Activated CD8-positive, alpha-beta memory T cell treated with anti-CD3 and anti-CD28 coated beads, Interleukin-2, amount 50 U/mL, for 24 hours (primary cell): ENCODE measurements around the gene CCN2.

Experiments used
- DNase-seq: peaks from one replicate; pipeline ENCODE4 v3.0.0-alpha.2; 2020; ENCODE audit errors: extremely low read depth

Gene CCN2, protein sequence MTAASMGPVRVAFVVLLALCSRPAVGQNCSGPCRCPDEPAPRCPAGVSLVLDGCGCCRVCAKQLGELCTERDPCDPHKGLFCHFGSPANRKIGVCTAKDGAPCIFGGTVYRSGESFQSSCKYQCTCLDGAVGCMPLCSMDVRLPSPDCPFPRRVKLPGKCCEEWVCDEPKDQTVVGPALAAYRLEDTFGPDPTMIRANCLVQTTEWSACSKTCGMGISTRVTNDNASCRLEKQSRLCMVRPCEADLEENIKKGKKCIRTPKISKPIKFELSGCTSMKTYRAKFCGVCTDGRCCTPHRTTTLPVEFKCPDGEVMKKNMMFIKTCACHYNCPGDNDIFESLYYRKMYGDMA

DNA sequence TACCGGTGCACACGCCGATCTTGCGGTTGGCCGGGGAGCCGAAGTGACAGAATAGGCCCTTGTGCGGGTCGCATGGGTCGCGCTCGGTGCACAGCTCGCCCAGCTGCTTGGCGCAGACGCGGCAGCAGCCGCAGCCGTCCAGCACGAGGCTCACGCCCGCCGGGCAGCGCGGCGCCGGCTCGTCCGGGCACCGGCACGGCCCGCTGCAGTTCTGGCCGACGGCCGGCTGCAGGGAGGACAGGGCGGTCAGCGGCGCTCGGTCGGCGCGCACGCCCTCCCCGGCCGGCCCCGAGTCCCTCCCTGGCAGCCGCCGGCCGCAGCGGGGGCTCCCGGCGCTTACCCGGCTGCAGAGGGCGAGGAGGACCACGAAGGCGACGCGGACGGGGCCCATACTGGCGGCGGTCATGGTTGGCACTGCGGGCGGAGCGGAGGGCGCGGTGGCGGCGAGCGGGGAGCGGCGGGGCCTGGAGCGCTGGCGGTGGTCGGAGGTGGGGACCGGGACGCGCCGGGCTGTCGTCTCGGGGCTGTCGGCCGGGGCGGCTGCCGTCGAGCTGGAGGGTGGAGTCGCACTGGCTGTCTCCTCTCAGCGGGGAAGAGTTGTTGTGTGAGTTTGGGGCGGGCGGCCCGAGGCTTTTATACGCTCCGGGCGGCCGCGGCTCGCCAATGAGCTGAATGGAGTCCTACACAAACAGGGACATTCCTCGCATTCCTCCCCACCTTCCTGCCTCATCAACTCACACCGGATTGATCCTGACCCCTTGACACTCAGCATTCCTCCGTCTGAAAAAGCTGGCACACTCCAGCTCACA is at the start of gene CCN2:
TSS of gene CCN2 (minus strand) at position 606 of the 809 bp plus-strand sequence. CDS start at position 406, 200 bp downstream.
- no peak for DNase-seq

- no peak for DNase-seq
Observed at GRCh38 chr6:132000296-132000695, 49.1 kb upstream of the CCN2 start.

- DNase-seq, result no peak
Observed at GRCh38 chr6:131999545-132000146, 48.5 kb upstream of the CCN2 start.

DNA sequence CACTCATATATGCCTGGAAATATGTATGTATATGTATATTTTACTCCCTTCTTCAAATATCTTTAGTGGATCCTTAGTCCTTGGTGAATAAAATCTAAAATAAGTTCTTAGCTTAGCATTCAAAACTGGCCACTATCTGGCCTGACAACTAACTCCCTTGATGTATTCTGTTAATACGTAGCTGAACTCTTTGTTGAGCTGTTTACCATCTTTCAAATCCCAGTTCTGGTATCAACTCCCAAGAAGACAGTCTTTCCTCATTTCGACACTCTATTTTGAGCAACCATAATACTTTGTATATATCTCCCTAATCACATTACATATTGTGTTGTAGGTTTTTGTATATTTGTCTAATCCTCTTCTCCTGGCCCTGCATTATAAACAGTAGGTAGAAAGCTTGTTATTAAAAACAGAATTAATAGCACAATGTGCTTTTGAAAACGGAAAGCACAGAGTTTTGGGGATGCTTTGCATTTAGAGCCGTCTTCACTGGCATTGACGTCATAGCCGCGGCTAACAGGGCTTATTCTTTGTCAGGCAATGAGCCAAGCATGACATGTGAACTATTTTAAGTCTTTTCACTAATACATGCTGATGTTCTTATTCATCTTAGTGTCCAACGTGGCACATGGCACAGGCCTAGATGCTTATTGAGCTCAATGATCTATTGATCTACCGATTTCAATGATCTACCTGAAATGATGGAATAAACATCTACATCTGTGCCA is 47.2 kb upstream of the CCN2 start:
- DNase-seq, result no peak

DNA sequence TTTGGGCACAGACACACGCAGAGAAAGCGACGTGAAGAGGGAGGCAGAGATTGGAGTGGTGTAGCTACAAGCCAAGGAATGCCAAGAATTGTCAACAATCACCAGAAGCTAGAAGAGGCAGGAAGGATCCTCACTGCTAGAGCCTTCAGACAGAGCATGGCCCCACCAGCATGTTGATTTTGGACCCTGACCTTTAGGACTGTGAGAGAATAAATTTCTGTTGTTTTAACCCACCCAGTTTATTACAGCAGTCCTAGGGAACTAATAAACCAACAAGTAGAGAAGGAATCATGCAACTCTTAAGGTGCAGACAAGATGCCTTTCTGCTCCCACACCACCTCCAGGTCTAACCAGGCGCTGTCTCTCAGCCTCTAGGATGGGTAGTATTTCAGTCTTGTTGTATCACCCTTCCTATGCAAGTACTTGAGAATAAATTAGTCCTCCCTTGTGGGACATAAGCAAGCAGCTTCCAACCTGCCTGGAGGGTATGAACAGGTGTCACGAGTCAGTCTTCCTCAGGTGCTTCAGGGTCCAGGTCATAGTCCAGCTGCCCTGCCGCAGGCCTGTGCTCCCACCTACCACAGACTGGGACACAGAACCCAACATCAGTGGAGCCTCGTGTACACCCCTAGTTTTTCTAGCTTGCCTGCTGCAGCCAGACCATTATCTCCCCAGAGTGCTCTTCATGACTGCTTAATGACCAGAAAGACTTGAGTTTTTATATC is 46.4 kb upstream of the CCN2 start:
- no peak for DNase-seq

DNA sequence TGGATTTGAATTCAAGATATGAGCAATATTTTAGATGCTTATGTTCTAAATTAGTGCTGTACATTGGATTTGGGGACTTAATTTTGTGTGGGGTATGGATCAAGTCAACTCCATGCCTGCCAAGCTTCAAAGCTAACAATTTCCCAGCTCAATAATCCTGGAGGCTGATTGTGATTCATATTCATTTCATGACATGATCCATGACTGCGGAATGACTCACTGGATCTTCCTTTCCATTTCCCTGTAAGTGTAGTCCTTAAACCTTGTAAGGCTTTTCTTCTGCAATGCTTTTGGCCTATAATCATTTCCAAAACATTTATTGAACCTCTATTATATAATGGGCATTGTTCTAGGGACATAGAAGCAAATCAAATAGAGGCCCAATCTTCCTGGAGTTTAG is 44.7 kb upstream of the CCN2 start:
- no peak for DNase-seq

DNA sequence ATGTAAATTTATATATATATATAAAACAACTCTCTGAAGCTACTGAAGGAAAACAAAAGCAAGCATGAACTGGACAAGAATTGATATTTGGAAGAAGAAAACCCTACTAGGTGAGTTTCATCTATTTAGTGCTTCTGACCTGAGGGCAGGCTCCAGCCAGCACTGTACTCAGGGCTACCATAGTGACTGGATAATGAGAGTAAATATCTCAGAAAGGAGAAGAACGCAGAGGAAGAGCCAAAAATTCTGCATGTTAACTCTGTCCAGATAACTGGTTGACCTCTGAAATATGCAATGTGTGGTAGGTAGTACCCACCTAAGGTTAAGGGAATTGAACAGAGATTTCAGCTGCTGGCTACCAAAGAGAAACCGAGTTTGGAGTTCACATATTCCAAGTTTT is 41.4 kb upstream of the CCN2 start:
- no peak for DNase-seq

DNA sequence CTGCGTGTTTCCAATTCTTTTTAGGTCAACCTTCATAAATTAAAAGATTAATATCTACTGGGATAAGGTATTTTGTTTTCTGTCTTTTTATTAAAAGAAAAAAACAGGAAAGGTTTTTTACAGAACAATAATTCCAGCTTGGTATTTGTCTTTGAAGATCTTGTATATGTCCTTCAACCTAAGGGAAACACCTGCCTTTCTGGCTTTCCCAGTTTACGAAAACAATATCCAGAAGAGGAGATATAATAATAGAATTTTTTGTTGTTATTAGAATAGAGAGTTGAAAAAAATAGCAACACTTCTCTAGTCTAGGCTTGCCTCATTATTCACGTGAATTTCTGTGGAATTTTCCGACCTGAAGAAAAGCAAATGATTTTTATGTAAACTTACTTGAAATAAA is 37.9 kb upstream of the CCN2 start:
- DNase-seq, result no peak

GRCh38 chr6:131982740-131983259 is 31.6 kb upstream of the CCN2 start:
- no peak for DNase-seq

DNA sequence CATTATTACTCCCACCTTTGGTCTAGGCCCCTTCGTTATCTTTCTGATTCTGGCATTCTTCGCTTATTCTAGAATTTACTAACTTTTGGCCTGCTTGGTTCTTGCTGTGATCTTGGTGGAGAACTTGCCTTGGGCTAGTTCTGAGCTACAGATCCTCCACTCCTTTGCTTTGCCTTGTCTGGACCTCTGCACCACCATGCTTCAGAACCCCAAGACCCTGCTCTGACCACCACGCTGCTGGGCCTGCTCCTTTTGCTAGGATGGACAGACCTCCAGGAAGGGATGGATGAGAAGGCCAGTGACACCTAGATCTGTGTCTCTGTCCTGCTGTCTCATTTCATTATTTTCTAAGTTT is 30.4 kb upstream of the CCN2 start:
- no peak for DNase-seq

DNA sequence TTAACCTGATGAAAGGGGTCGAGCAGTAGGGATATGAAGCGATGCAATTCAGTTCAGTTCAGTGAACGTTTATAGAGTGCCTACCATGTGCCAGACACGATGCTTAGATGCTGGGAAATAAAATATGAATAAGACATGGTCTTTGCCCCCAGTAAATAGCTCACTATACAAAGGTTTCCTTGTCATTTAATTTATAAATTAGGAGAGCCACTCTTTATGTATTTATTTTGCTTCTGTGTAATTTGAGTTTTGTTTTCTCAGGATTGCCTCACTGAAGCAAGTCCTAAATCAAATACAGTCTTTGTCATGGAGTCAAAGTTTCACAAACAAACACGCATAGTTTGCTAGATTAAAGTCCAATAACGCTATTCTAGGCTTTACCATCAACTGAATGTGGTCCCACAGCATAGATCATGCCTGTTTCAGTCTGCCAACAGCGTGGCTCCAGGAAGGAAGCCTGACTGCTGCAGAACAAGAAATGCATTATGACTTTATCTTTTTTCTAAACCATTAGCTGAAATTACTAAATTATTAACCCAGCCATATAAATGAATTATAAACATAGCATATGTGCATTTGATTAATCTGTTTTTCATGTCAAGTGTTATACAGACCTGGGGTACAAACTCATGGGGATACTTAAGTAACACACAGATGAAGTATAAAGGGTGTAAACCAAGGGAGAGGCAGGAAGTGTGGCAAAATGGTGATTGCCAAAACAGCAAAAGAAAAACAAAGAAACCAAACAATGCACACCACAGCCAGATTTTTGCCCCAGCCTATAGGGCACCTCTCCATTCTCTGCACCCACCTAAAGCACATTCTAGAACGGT is 29.8 kb upstream of the CCN2 start:
- DNase-seq, result no peak

GRCh38 chr6:131980338-131980790 is 29.2 kb upstream of the CCN2 start:
- DNase-seq, result no peak

- DNase-seq, result no peak
Observed at GRCh38 chr6:131979515-131980337, 28.6 kb upstream of the CCN2 start.

DNA sequence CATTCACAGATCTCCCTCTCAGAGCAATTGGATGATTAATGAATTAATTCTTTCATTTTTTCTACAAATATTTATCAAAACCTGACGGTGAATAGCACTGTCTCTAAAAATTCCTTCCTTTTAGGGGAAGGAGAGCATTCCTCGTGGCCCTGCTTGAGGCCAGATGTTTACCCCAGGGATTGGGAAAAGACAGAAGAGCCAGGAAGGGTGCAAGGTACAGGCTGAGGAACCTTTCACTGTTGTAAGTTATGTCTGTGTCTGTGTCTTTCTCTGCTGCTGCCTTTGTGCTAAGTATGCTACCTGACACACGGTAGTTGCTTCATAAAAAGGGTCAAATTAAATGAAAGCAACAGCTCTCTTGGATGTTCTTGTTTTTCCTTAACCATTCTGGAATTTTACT is 27.4 kb upstream of the CCN2 start:
- DNase-seq, result no peak

GRCh38 chr6:131976545-131977061 is 25.4 kb upstream of the CCN2 start:
- DNase-seq, result no peak

DNA sequence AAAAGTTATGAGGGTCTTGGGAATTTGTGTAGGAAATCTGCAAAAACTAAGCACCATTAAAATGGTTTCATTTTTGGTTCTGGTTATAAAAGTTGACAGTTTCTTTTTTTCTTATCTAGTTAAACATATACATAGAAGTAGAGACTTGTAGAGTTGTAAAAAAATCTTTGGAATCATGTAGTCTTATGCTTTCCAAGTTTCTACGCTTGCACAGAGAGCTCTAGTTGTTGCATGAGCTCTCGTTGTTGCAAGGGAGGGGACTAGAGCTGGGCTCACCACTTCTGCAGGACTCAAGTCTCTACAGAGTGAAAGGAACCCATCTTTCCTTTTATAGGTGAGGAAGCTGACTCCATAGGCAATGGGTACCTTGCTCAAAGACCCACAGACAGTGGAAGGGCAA is 21.6 kb upstream of the CCN2 start:
- DNase-seq, result no peak

DNA sequence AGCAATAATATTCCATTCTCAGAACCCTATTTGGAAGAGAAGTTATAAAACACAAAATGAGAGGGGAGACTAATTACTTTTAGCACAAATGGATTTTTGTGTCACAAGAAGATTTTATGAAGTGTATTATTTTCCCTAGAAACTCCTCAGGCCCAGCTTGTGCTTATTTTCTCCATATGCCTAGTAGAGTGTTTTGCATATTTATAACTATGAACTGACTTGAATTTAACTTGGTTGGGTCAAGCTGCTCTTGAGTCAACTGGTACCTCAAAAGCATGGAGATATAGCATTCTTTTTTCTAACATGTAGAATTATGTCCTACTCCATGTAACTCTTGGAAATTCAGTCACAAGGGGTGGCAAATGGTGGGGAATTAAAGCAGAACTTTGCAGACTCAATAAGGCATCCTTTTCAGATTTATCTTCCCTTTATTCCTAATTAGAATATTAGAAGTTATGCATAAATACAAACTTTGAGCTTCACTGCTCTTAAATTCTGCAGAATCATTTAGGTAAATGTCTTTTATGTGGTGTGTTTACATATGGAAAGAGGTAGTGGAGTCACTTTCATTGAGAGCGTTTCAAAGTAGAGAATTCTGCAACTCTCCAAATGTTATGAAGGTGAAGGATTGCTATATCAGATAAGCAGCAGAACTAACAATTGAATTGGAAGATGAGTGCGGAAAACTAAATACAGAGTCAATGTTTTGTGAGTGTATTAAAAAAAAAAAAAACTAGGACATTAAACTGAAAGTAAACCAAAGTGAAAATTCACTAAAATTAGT is 19.1 kb upstream of the CCN2 start:
- no peak for DNase-seq

- no peak for DNase-seq
Observed at GRCh38 chr6:131968656-131969055, 17.5 kb upstream of the CCN2 start.
